Lower lobe of right lung (tissue), 2 donors: ENCODE measurements around the gene TUBB2B. TPM values are rescaled to one million over a fixed set of nuclear protein-coding genes. Genes with fewer than 3 reads are reported as not detected.

Experiments used
- ATAC-seq, 2 donors: fragments of 200-7000 bp; cut with Tn5 transposase; one replicate each; pipeline ENCODE4 v1.9.1; 2020 to 2022; ENCODE audit warnings: mild to moderate bottlenecking in 2 of 2, moderate library complexity in 2 of 2
- DNase-seq: peaks from one replicate; pipeline ENCODE4 v3.0.0-alpha.2; 2020
- H3K27ac ChIP-seq: fragments of 200-600 bp; one replicate; pipeline ENCODE4 v1.8.0; 2022
- H3K27me3 ChIP-seq: fragments of 200-600 bp; one replicate; pipeline ENCODE4 v1.8.0; 2022; ENCODE audit warnings: low read depth
- H3K36me3 ChIP-seq: fragments of 200-600 bp; one replicate; pipeline ENCODE4 v1.8.0; 2022; ENCODE audit warnings: mild to moderate bottlenecking
- H3K4me1 ChIP-seq: fragments of 200-600 bp; one replicate; pipeline ENCODE4 v1.8.0; 2022
- H3K4me3 ChIP-seq: fragments of 200-600 bp; one replicate; pipeline ENCODE4 v1.8.0; 2022; ENCODE audit warnings: mild to moderate bottlenecking
- H3K9me3 ChIP-seq: fragments of 200-600 bp; one replicate; pipeline ENCODE4 v1.8.0; 2022
- CTCF ChIP-seq: fragments of 200-600 bp; IDR thresholded peaks from one replicate; pipeline ENCODE4 v1.8.0; 2022; ENCODE audit warnings: antibody characterized with exemption, mild to moderate bottlenecking
- intact Hi-C: fragments of 100-400 bp; cut with DNase I; formaldehyde crosslinking; loops from one replicate; pipeline ENCODE4 v1.11.0; 2022
- total RNA-seq: library from RNA; stranded (reverse); fragmentation: NEBNext Ultra II Directional; extraction: Animal tissue kit (Norgen Biotek cat#: 25700); gene quantifications from one replicate; pipeline ENCODE4 v1.2.1, GENCODE V29; 2021
- donor health status: DM: no; HTN: yes; CAD: no; lungs with severe emphysema.

TUBB2B gene
- total RNA-seq, 1 donor from 2014 or later, result 0.59 TPM

GRCh38 chr6:3261518-3261820, 34.0 kb upstream of the TUBB2B start:
- TF ChIP-seq CTCF, result no peak
- no peak overlapping the region for H3K27ac ChIP-seq
- no peaks in the 10 kb centered on the region for H3K9me3 ChIP-seq
- DNase-seq, result no peak
- intact Hi-C loops, result no loop called here
- no peak for ATAC-seq
- H3K27me3 ChIP-seq, result no peaks in the 10 kb centered on the region
- H3K4me3 ChIP-seq, result no peak overlapping the region
- peaks cover 33% of the 10 kb centered on the region for H3K4me1 ChIP-seq
- H3K36me3 ChIP-seq, result peaks cover 25% of the 10 kb centered on the region

GRCh38 chr6:3260772-3261517, 33.5 kb upstream of the TUBB2B start:
- no peak overlapping the region for H3K4me3 ChIP-seq
- no peaks in the 10 kb centered on the region for H3K27me3 ChIP-seq
- intact Hi-C loops, result no loop called here
- H3K27ac ChIP-seq, result no peak overlapping the region
- DNase-seq (no peak), ATAC-seq (no peak)
- peaks cover 33% of the 10 kb centered on the region for H3K4me1 ChIP-seq
- TF ChIP-seq CTCF, result no peak
- no peaks in the 10 kb centered on the region for H3K9me3 ChIP-seq
- H3K36me3 ChIP-seq, result peaks cover 25% of the 10 kb centered on the region

DNA sequence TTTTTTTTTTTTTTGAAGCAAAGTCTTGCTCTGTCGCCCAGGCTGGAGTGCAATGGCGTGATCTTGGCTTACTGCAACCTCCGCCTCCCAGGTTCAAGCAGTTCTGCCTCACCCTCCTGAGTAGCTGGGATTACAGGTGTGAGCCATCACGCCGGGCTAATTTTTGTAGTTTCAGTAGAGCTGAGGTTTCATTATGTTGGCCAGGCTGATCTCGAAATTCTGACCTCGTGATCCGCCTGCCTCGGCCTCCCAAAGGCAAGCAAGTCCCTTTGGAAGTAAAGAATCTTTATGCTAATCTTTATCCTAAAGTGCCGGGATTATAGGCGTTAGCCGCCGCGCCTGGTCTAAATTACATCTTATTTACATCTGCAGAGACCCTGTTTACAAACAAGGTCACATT, 32.8 kb upstream of the TUBB2B start:
- Histone ChIP-seq H3K27ac (no peak overlapping the region), H3K27me3 (no peaks in the 10 kb centered on the region), H3K36me3 (peaks cover 19% of the 10 kb centered on the region), H3K4me3 (peak overlapping the region; percentile 97), H3K4me1 (peaks cover 33% of the 10 kb centered on the region), H3K9me3 (no peaks in the 10 kb centered on the region)
- ATAC-seq (no peak), DNase-seq (no peak)
- TF ChIP-seq CTCF, result no peak
- intact Hi-C loops, result no loop called here

DNA sequence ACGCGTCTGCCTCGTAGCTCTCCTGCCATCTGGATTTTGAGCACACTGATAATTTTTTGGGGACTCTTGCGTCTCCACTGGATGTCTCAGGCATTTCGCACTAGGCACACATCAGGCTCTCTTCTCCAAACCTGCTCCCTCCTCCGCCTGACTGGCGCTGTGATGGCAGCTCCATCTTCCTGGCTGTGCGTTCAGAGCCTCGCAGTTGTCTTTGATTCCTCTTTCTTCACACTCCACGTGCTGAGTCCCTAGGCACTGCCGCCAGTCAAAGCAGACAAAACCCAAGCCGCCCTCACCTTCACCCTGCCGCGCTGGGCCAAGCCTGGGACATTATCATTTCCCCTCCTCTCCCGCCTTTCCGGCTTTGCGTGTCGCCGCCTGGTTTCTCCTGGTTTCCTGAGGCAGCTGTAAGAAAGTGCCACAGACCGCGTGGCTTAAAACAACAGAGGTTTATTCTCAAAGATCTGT, 32.1 kb upstream of the TUBB2B start:
- H3K27me3 ChIP-seq, result no peaks in the 10 kb centered on the region
- H3K4me1 ChIP-seq, result peaks cover 33% of the 10 kb centered on the region
- ATAC-seq (peak; percentile 26 to 40), DNase-seq (no peak)
- no peaks in the 10 kb centered on the region for H3K9me3 ChIP-seq
- H3K4me3 ChIP-seq, result peak overlapping the region; percentile 97
- peaks cover 11% of the 10 kb centered on the region for H3K36me3 ChIP-seq
- TF ChIP-seq CTCF, result no peak
- peak overlapping the region; percentile 85 for H3K27ac ChIP-seq
- intact Hi-C loops, result loop anchor here (10.0 kb wide), 1 partner anchor 135 kb away; no protein-coding TSS in a partner anchor

DNA sequence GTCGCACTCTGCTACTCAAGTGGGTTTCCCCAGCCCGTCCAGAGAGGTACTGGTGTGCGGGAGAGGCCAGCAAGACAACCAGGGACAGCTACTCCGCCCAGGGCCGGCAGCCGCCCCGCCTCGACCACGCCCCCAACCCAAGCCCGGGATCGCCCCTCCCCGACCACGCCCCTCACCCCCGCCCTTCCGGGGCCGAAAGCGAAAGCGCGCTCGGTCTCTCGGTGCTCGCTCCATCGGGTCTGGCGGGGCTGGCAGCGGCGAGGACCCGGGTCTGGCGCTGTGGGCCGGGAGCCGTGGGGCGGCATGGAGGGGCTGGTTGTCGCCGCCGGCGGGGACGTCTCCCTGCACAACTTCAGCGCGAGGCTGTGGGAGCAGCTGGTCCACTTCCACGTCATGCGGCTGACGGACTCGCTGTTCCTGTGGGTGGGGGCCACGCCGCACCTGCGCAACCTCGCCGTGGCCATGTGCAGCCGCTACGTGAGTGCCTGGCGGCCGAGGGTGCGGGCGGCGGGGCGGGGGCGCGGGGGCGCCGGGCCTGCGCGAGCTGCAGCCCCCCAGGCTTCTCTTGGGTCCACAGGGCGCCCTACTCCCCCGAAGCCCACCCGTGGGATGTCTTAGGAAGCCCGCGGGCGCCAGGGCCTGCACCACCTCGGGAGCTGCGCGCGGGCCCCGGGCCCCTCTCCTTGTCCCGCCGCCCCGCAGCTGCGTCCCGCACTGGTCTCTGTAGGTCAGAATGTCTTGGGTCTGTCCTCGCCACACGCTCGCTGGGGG, 31.5 kb upstream of the TUBB2B start, which contains the start of gene PSMG4:
Gene PSMG4 (plus strand): TSS at position 228 of the 771 bp plus-strand sequence. CDS start 76 bp downstream, at position 304.
- H3K27me3 ChIP-seq, result no peaks in the 10 kb centered on the region
- H3K4me1 ChIP-seq, result peaks cover 33% of the 10 kb centered on the region
- H3K36me3 ChIP-seq, result peaks cover 5% of the 10 kb centered on the region
- H3K4me3 ChIP-seq, result peak within 1 kb of the TSS; percentile 97
- TF ChIP-seq CTCF, result no peak
- ATAC-seq (peak; percentile 98), DNase-seq (peak; percentile 96)
- no peaks in the 10 kb centered on the region for H3K9me3 ChIP-seq
- intact Hi-C loops, result loop anchor here (10.0 kb wide), 1 partner anchor 134 kb away; no protein-coding TSS in a partner anchor
- H3K27ac ChIP-seq, result peak within 1 kb of the TSS; percentile 85
